AG08395 (cell line): ENCODE results near the gene GRID2.
"Not testable (repeated sequence)": the region's sequence is repeated elsewhere in the genome, so short reads cannot be mapped to it uniquely, and the experiment has no call there.

Experiments
- DNase-seq: peaks from one replicate; pipeline ENCODE4 v3.0.0; 2012; ENCODE audit warnings: mixed read lengths, low spot score

Gene GRID2

DNA sequence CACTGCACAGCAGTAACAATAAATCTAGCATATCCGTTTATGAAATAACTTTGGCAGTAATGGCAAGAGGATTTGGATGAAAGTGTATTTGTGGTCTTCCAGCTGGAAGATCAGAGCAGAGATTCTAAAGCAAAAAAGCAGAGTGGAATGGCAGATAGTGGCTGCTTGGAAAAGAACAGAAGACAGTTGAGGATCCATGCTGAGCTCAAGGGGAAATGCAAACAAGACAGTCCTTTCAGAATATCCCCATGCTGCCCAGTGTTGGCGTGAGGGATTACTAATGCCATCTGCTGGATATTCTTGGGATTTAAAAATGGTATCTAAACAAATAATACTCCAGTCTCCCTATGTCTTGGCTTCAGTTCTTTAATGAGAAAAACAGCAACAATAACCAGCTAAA is 895.7 kb downstream of the GRID2 start:
- DNase-seq, result peak; percentile 48

DNA sequence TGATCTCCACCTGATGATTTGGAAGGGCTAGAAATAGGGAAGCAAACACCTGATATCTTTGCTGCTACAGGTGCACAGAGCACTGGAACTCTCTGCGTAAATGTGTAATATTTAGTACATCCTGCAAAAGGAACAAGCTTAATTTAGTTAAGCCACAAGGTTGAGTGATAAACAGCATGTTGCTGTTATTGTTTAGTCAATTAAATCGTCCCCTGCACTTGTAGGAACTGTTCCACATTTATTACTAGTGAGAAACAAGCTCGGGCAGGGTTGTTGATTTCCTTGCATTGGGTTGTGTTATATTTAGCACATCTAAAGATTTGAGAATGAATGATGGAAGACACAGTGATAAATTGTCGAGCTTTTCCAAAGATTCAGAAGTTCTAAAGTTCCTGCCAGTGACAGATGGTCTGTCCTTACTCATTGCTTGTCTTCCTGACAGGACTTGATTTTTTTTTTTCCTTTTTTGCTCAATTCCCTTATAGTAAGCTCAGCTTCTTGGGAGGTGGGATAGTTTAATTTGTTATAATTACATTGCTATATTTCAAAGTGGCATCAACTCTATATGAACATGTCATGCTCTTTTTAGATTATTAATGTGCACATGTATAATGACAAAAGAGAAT is 897.8 kb downstream of the GRID2 start:
- DNase-seq, result no peak

DNA sequence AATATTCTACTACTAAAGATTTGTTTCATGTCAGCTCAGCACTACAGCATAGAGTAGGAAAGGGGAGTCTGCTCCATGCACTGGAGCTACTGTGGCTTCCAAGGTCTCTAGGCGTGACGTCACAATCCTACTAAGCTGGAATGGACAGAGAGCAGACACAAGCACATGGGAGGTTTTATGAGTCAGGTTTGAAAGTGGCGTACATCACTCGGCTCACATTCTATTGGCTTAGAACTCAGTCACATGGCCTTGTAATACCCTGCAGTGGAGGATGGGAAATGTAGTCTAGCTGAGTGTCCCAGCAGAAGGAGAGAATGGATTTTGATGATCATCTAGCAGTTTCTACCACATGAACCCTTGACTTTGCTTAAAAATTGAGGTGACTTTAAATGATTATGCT is 899.9 kb downstream of the GRID2 start:
- DNase-seq, result no peak

DNA sequence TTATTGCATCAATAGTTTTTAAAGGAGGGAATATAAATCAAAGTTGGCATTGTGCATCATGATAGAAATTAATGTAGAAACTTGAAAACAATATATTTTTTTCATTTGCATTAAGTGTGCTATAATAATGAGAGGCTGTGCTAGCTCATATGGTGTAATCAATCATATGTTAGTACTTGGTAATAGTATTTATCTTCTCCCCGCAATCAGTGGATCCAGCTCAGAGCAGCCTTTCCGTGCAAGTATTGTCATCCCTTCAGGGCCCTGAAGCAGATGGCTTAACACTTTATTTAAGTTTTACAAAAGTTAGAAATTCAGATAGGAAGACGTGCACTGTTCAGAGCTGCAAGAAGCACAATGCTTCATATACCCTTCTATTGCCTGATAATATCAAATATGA is 908.5 kb downstream of the GRID2 start:
- DNase-seq, result no peak

DNA sequence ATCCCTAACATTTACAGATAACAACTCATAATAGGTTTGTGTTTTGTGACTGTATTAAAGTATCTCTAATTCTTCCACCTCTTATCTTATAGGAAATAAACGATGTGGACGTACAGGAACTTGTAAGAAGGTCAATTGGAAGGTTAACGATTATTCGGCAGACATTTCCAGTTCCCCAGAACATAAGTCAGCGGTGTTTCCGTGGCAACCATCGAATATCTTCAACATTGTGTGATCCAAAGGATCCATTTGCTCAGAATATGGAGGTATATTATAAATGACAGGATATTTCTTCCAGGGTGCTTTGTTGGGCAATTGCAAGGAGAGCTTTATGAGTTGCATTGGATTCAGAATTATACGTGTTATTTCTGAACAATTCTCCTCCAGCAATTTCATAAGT is 912.9 kb downstream of the GRID2 start:
- no peak for DNase-seq

DNA sequence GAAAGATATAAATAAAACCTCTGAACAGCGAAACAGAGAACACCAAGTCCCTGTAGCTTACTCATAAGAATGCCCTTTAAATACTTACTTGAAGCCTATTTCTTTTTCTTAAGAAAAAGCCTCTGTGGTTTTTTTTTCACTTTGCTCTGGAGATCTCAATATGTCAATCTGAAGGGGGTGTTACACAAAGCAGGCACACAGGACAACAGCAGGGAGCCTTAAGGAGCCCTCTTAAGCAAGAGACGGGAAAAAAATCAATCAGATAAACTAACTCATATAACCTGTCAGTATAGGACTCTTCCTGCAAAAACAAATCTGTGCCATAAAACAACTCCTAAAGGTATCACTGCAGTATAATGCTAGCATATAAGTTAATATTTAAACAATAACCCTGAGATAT is 913.7 kb downstream of the GRID2 start:
- no peak for DNase-seq

DNA sequence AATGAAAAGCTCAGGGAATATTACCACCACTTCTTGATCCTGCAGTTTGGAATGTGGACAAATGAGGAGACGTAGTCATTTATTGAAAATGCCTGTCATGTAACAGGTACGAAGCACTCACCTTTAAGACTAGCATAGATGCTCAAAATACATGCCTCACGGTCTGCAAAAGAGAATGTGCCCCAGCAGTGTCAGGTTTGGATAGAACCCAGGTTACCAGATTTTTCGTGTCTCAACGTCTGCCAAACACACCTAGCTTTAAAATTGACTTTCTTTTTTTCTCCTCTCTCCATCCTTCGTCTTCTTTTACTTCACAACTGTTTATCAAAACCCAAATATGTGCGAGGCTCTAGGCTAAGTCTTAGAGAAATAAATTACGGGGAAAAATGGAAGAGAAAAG is 918.0 kb downstream of the GRID2 start:
- no peak for DNase-seq

DNA sequence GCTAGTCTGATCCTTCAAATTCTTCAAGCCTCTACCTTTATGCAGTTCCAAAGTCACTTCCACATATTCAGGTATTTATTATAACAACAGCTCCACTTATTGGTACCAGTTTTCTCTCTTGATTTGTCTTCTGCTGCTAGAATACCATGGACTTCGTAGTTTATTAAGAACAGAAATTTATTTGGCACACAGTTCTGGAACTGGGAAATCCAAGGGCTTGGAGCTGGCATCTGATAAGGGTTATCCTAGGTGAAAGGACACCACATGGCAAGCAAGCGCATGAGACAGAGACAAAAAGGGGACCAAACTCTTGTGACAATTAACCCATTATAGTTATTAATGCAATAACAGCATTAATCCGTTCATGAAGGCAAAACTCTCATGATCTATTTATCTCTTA is 924.3 kb downstream of the GRID2 start:
- no peak for DNase-seq

DNA sequence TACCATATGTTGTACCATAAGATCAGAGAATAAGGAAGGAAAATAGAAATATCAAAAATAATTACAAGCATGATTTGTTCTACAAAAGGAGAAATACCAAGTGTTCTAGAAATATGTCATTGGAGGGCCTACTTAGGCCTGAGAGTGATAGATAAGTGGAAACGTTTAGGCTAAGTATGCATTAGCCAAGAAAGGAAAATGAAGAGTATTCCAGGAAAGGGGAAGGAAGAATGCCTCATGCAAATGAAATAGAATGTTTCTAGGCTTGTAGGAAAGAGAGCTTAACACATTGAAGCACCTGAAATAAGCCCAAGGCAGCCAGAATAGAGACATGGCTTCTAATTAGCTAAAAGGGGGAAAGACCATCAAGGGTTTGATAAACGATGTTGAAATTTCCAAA is 929.1 kb downstream of the GRID2 start:
- DNase-seq, result no peak

DNA sequence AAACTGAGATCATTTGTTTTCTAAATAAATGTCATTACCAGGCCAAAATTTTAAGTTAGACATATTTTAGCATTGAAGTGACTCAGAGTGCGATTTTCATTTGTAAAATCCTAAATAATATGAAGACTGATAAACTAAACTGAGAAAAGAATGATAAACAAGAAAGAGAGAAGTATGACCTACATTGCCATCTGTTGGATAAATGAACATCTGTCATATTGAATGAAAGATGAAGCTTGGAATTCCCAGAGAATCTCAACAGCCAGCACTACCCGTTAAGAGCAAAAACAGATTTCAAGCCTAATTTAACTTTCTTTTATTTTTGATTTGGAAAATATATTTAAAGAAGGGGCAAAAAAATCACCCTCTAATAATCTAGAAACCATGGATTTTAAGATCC is 933.8 kb downstream of the GRID2 start:
- no peak for DNase-seq

DNA sequence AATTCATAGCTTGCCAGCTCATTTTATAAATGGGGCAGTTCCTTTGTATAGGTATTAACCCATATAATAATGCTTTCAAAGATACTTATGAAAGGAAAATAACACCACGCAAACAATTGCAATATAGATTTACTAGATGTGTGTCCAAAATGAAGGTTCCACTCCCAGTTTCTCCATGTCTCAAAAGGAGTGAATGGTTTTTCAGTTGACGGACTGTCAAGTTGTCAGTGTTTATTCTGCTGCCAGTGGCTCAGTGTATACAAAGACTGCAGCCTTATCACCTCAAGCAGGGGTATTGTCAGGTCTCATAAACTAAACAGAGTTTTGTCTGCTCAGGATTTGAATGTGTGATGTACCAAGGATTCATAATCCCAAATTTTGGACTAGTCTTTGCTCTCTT is 939.5 kb downstream of the GRID2 start:
- no peak for DNase-seq

DNA sequence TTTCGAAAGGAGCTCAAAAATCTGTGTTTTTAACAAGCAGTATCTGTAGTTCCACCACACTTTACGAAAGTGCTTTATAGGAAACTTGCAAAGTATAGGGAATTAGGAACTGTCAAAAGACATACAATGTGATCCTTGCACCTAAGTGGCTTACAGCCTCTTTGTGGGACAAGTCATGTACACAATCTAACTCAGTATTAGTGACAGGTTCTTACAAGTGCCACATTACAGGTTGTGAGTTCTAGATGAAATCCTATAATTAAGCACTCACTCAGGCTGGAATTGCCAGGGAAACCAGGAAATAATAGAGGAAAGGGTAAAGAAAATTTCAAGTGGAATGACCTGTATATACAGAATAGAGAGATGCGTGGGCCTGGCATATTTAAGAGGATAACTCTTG is 957.4 kb downstream of the GRID2 start:
- DNase-seq, result no peak

DNA sequence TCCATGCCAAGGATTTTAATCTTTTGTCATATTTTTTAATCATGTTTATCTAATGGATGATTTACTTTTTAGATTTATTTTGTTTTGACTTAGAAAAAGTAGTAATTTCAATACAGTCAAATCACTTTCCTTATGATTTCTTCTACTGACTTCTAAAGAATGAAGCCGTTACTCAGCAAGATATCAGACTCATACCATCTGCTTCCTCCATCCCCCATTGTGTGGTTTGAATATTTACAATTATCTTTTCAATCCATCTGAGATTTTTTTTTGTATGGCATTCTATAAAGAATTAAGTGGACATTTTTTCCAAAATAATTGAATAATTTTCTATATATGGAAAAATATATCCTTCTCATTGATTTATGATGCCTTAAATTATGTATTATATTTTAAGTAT is 959.4 kb downstream of the GRID2 start:
- no peak for DNase-seq

DNA sequence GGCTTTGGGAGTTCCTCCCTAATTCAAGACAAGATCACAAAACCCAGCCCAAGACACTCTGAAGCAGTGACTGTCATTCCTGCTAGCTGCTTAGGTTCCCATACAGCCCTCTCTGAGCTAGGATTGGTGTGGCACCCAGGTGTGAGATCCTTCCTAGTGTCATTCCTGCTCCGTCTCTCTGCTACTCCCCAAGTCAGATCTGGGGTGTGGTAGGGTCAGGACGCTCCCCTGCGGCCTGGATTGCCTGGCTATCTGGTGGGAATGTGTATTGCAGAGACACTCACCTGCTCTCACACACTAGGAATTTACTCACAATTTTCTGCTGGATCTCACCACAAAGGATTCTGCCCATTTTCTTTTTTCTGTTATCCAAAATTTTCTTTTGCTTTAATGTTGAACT is 964.0 kb downstream of the GRID2 start:
- no peak for DNase-seq

DNA sequence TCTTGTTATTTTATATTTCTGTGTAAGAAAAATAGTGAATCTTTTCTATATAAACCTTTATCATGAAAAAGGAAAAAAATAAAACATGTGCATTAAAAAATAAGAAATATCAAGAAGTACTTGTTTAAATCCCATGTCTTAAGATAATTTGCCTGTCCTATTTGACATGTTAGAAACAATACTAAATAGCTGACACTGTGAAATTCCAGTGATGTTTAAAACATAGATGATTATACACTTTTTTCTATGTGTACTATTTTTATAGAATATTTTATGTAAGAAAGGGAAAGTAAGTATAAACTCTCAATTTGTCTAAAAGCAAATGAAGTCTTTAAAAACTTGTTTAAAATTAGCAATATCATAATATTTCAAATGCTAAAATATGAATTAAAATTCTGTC is 981.6 kb downstream of the GRID2 start:
- DNase-seq, result no peak

DNA sequence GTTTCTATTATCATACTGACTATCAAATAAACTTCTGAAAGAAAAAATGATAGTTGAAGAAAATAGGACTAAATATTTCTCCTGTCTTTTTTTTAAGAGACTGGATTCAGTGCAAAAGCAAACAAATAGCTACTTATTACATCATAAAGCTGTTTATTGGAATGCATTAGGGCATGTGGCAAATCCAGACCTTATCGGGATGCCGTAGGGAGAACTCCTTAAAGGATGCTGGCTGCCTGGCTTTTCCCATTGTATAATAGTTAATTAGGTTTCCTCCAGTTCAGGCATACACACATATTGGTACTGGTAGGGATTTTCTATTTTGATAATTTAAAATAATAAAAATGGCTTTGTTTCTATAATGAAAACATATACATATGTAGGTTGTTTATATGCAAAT is 985.5 kb downstream of the GRID2 start:
- no peak for DNase-seq

DNA sequence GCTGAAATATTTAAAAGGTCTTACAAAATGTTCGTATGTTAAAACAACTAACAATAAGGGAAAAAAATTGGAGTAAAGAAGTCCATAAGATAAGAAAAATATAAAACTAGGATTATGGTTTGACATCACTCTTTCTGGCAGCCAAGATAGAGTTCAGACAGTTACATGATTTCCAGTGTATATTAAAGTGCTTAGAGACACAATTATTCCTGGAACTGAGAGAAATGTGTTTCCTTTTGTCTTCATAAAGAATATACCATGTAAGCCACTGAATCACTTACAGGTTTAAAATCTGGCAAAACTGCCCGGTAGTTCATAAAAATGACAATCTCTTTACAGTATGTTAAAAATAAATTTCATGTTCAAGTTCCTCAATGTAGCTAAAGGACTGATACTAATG is 986.1 kb downstream of the GRID2 start:
- no peak for DNase-seq

DNA sequence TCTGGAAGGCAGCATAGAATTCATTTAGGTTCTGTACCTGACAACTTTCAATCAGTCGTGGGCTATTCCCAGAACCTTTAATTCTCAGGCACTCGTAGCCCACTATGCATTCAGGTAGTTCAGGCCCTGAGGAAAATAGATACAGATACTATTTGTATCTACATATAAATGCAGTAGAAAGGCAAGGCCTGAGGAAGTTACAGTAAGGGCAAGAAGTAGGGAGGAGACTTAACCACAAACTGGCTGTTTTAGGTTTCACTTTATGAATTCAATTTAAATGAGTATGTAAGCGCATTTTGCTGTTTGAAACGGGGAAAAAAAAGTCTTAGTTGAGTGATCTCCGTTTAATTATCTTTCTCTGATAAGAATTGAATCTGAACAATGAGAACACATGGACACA is 995.4 kb downstream of the GRID2 start:
- DNase-seq, result no peak

DNA sequence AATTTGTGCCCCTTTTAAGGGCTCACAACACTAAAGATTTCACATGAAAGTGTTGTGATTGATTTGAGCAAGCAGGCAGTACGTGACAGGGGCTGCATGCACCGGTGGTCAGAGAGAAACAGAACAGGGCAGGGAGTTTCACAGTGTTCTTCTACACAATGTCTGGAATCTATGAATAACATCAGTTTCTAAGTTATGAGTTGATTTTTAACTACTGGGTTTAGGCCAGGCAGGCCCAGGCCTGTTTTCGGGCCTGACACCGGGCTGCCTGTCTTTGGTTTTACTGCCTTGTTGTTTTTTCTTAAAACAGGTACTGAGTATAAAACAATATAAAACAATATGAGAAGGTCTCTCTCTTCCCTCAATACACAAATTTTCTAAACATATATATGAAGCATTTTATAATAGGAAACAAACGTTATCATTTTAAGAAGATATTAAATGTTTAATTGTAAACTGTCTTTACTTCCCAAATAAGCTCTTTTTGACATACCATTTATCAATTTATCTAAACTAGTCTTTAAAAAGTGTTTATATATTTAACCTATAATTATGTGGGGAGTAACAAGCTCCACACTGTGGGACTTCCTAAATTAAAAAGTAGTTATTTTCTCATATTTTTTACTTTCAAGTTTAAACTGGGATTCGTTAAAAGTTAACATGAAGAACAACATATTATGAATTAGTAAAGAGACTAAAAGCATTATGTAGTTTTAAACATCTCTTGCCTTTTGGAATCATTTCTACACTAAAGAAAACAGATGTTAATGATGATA is 997.2 kb downstream of the GRID2 start:
- not testable (repeated sequence) for DNase-seq

DNA sequence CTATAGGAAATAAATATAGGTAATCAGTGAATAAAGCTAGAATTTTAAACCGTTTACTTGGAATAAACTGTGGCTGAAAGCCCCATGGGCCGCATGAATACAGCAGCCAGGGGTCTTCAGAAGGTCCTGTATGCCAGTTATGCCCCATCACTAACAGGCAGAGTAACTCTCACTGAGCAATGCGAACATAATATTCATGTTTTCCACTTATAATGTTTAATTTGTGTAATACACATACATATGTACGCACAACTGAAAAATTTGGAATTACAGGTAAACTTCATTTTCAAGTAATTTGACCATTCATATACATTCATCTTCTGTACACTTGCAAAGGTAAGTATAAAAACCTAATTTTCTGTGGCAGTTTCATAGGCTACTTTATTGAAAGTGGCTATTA is 998.5 kb downstream of the GRID2 start:
- DNase-seq, result no peak

DNA sequence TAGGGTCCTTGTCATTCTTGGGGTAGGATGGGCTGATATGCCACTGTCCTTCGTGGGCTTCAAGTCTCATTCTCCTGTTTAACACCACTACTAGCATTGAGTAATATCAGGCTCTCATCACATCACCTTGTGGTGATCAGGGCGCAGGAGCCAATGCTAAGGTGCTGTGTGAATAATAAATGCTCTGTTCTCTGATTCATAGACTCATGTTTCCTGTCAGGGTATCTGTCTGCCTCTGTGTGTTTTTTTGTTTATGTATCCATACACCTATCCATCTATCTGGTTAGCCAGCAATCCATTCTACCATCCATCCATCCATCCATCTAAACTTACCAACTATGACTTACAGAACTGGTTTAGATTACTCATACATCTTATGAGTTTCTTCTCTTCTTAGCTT is 999.7 kb downstream of the GRID2 start:
- DNase-seq, result no peak

DNA sequence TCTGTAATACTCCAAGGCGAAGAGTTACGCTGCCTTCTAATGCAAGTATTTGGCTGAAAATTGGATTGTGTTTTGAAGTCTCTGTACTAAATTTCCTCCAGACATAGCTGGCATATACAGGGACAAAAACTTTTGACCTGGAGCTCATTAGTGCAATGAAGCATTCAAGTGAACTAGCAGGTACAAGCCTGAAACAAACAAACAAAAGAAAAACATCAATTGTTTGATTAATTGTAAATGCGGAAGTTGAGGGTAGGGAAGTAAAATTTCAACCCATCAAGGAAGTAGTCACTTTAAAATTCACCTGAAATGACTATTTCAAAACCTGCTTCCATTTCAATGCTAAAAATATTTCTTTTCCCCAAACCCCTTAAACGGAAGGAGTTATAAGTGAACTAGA is 1008.5 kb downstream of the GRID2 start:
- no peak for DNase-seq

DNA sequence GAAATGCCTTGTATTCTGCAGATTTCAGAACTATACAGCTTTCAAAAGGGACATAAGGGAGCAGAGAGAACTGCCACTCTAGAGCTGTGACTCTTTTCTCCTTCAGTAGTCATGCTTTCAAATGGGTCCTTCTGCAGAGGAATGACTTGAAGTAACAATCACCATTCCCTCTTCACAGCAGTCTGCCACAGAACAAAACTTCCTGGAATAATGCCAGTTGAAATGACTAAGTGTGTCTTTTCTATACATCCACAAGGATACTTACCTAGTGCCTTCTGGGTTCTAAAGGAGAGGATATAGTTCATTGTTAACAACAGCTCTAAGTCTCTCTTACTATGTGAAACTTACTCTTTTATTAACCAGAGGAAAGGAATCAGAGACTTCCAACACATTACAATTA is 1009.4 kb downstream of the GRID2 start:
- no peak for DNase-seq

DNA sequence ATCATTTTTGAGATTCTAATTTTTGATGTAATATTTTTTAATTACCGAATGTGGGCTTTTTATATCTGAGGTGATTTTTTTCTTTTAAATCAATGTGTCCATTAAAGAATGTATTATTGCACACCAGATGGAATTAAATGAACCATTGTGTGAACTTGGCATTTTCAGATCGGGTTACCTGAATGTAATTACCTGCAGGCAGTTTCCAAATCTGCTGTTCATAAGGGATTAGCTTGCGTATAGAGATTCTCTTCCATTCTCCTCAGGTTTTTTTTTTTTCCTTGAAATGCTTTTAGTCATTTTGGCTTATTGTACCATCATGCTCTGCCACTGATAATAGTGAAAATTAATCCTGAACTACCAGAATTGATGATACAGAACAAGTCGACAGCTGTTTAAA is 1013.3 kb downstream of the GRID2 start:
- no peak for DNase-seq
